ENCODE measurements around the gene DBR1.

GRCh38 chr3:138174421-138175131, at the start of gene DBR1:
- TF ChIP-seq EP300 (IDR thresholded peaks at IDR 0.05) (no peak), POLR2A (IDR thresholded peaks at IDR 0.05) (peak; percentile 54)
- TF ChIP-seq, protein P1, sequence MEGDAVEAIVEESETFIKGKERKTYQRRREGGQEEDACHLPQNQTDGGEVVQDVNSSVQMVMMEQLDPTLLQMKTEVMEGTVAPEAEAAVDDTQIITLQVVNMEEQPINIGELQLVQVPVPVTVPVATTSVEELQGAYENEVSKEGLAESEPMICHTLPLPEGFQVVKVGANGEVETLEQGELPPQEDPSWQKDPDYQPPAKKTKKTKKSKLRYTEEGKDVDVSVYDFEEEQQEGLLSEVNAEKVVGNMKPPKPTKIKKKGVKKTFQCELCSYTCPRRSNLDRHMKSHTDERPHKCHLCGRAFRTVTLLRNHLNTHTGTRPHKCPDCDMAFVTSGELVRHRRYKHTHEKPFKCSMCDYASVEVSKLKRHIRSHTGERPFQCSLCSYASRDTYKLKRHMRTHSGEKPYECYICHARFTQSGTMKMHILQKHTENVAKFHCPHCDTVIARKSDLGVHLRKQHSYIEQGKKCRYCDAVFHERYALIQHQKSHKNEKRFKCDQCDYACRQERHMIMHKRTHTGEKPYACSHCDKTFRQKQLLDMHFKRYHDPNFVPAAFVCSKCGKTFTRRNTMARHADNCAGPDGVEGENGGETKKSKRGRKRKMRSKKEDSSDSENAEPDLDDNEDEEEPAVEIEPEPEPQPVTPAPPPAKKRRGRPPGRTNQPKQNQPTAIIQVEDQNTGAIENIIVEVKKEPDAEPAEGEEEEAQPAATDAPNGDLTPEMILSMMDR (IDR thresholded peaks at IDR 0.05) = no peak
